Stimulated activated CD4-positive, alpha-beta T cell treated with anti-CD3 and anti-CD28 coated beads, Interleukin-2, amount 100 ng/mL, for 48 hours (primary cell): ENCODE results near the gene PLD1.

ENCODE experiments used
- DNase-seq, 2 donors: peaks; one replicate each; pipeline ENCODE4 v3.0.0-alpha.2; 2020

The PLD1 gene

DNA sequence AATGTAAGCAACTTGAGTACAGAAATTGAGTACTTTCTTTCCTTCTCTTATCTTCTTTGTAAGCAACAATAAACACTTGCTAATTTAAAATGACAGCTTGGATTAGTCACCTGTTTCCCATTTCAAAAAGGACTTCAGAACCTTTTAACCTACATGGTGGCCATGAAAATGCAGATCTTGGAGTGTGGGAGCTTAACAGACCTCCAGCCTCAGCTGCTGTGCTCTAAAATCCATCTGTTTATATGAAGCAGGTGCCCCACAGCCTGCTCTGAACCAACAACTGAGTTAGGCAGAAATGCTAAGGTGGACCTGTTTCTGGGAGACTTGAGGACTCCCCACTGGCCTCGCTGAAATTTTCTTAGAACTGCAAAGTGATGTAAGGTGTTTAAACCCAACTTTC is 259.0 kb downstream of the PLD1 start:
- DNase-seq = no peak
